GM12878 (cell line): ENCODE data around the gene LYSMD2. TPM values are rescaled to one million over a fixed set of nuclear protein-coding genes. Genes with fewer than 3 reads are reported as not detected.

Experiments
- ATAC-seq: fragments of 200-7000 bp; cut with Tn5 transposase; 3 replicates; pipeline ENCODE4 v1.9.1; 2020; ENCODE audit warnings: mild to moderate bottlenecking, moderate library complexity
- BruUV-seq: library from RNA; stranded (reverse); fragments of 400-500 nt; replicated peaks from 2 replicates; lab custom pipeline; 2021; lab: Mats Ljungman, UMichigan
- CTCF ChIA-PET: fragments of 300-600 bp; sonication (Branson Sonifier 250); formaldehyde crosslinking; extraction: SDS; loops from one replicate; lab custom pipeline; 2021; ENCODE audit warnings: inconsistent platforms; lab: Yijun Ruan, JAX
- POLR2A ChIA-PET: fragments of 350-600 bp; formaldehyde crosslinking; extraction: SDS; loops from one replicate; lab custom pipeline; 2021; ENCODE audit warnings: inconsistent platforms; lab: Charles Lee
- RAD21 ChIA-PET: fragments of 300-600 bp; sonication (Branson Sonifier 250); formaldehyde crosslinking; loops from one replicate; lab custom pipeline; 2023; ENCODE audit warnings: antibody characterized with exemption; ENCODE audit not compliant: unreplicated experiment; lab: Charles Lee
- SMC1A ChIA-PET: fragments of 300-600 bp; sonication (Branson Sonifier 250); formaldehyde crosslinking; loops from one replicate; lab custom pipeline; 2023; ENCODE audit not compliant: unreplicated experiment, uncharacterized antibody; lab: Charles Lee
- DNase-seq: peaks from one replicate; pipeline ENCODE4 v3.0.0-alpha.2; 2011; ENCODE audit warnings: low read depth, low spot score
- FAIRE-seq: peaks from 3 replicates; lab custom pipeline; 2011; peaks lifted over from hg19 to GRCh38; lab: Jason Lieb, UNC
- H2AFZ ChIP-seq: 2 replicates; pipeline ENCODE4 v1.6.0; 2011; ENCODE audit warnings: low read depth, low read length, control low read depth; ENCODE audit not compliant: control insufficient read depth
- H3K27ac ChIP-seq: 2 replicates; pipeline ENCODE4 v1.5.1; 2011; ENCODE audit warnings: control low read depth; ENCODE audit not compliant: control insufficient read depth, insufficient read depth
- H3K27me3 ChIP-seq, 2 experiments: replicated peaks in 1 of 2; 2 replicates each; pipeline versions ENCODE4 v1.6.0 to v1.6.1; 2011; ENCODE audit warnings: low read length in 1 of 2; ENCODE audit not compliant: control insufficient read depth in 2 of 2, insufficient read depth in 2 of 2
- H3K36me3 ChIP-seq, 2 experiments: 2 replicates each; pipeline ENCODE4 v1.5.1; 2011; ENCODE audit warnings: low read length in 1 of 2; ENCODE audit not compliant: control insufficient read depth in 2 of 2, insufficient read depth in 2 of 2
- H3K4me1 ChIP-seq: 2 replicates; pipeline ENCODE4 v1.6.1; 2011; ENCODE audit warnings: mild to moderate bottlenecking, low read length, moderate library complexity, mixed read lengths; ENCODE audit not compliant: control insufficient read depth, insufficient read depth
- H3K4me2 ChIP-seq: 2 replicates; pipeline ENCODE4 v1.6.0; 2011; ENCODE audit warnings: control low read depth; ENCODE audit not compliant: control insufficient read depth, insufficient read depth
- H3K4me3 ChIP-seq: fragments of 200-600 bp; sonication (generic); 2 replicates; pipeline ENCODE4 v1.5.1; 2016
- H3K79me2 ChIP-seq: 2 replicates; pipeline ENCODE4 v1.6.0; 2011; ENCODE audit warnings: low read length; ENCODE audit not compliant: control insufficient read depth, insufficient read depth
- H3K9ac ChIP-seq: 2 replicates; pipeline ENCODE4 v1.8.0; 2011; ENCODE audit warnings: low read length, control low read depth, mixed read lengths; ENCODE audit not compliant: control insufficient read depth, insufficient read depth
- H3K9me3 ChIP-seq: replicated peaks from 3 replicates; pipeline ENCODE4 v1.5.1; 2011; ENCODE audit warnings: mild to moderate bottlenecking, low read length; ENCODE audit not compliant: control insufficient read depth, insufficient read depth
- H4K20me1 ChIP-seq: 2 replicates; pipeline ENCODE4 v1.6.0; 2011; ENCODE audit not compliant: control insufficient read depth, insufficient read depth
- BACH1 ChIP-seq: fragments of 450-650 bp; IDR thresholded peaks from 2 replicates; pipeline ENCODE4 v1.6.1; 2017; ENCODE audit warnings: mild to moderate bottlenecking, borderline replicate concordance
- CHD1 ChIP-seq: IDR thresholded peaks from 2 replicates; pipeline ENCODE4 v1.6.1; 2012; ENCODE audit warnings: low read depth, low read length, improper control_type of control experiment
- CHD2 ChIP-seq: IDR thresholded peaks from 2 replicates; pipeline ENCODE4 v1.6.1; 2011; ENCODE audit warnings: low read depth, low read length, improper control_type of control experiment, borderline replicate concordance
- MTA2 ChIP-seq: fragments of 450-650 bp; IDR thresholded peaks from 2 replicates; pipeline ENCODE4 v1.6.1; 2016; ENCODE audit warnings: low read depth, mild to moderate bottlenecking, moderate library complexity
- SIN3A ChIP-seq: IDR thresholded peaks from 2 replicates; pipeline ENCODE4 v1.6.1; 2012; ENCODE audit warnings: low read depth, low read length, improper control_type of control experiment
- STAT3 ChIP-seq: IDR thresholded peaks from 2 replicates; pipeline ENCODE4 v1.6.1; 2011; ENCODE audit warnings: low read depth, low read length, improper control_type of control experiment
- TCF7 ChIP-seq: IDR thresholded peaks from 2 replicates; pipeline ENCODE4 v1.6.1; 2014; ENCODE audit warnings: antibody characterized with exemption, borderline replicate concordance
- YBX1 ChIP-seq: fragments of 450-650 bp; IDR thresholded peaks from 2 replicates; pipeline ENCODE4 v1.6.1; 2016; ENCODE audit warnings: antibody characterized with exemption
- ZSCAN29 ChIP-seq: fragments of 450-650 bp; IDR thresholded peaks from 2 replicates; pipeline ENCODE4 v1.6.1; 2017; ENCODE audit warnings: mild to moderate bottlenecking, moderate library complexity
- ZZZ3 ChIP-seq: IDR thresholded peaks from 2 replicates; pipeline ENCODE4 v1.6.1; 2011; ENCODE audit warnings: low read depth; ENCODE audit not compliant: control insufficient read depth, insufficient read length
- WGBS: methylation state at CpG from one replicate; pipeline ENCODE4 v1.1.6; 2016; ENCODE audit warnings: low lambda C conversion rate; ENCODE audit not compliant: insufficient replicate concordance, insufficient coverage; ENCODE audit errors: missing lambda C conversion rate; 5-methylcytosine and 5-hydroxymethylcytosine counted together
- in situ Hi-C: fragments of 300-500 bp; cut with MboI; formaldehyde crosslinking; loops from 9 replicates; pipeline ENCODE4 v1.14.3; 2018; ENCODE audit warnings: mixed read lengths
- intact Hi-C: fragments of 100-400 bp; cut with micrococcal nuclease; formaldehyde crosslinking; loops from one replicate; pipeline ENCODE4 v1.14.2; 2022; ENCODE audit not compliant: unreplicated experiment
- polyA plus RNA-seq, 11 experiments: library from polyadenylated mRNA; depleted of rRNA in 4 of 11; unstranded in 6 of 11; stranded (reverse) in 5 of 11; fragments of >200 nt; fragmentation: Nextera tagmentation in 4 of 11; fragmentation: Illumina TruSeq in 1 of 11; extraction: Ambion mirVana in 4 of 11; extraction: Trizol in 1 of 11; gene quantifications; 1 replicate in 1 of 11; 2 replicates in 10 of 11; pipeline versions ENCODE4 v1.2.1 to v1.2.3, GENCODE V29; 2011 to 2016; ENCODE audit warnings: inconsistent platforms in 2 of 11, missing spikeins in 2 of 11, low read depth in 1 of 11
- total RNA-seq, 4 experiments: library from RNA; depleted of rRNA in 3 of 4; stranded (reverse); fragments of >200 nt in 3 of 4; fragmentation: Illumina TruSeq in 1 of 4; extraction: Trizol in 1 of 4; gene quantifications; 2 replicates each; pipeline versions ENCODE4 v1.2.1 to v1.2.3, GENCODE V29; 2013 to 2021
- TF ChIP-seq, protein P1 (sequence below): IDR thresholded peaks from 2 replicates; pipeline ENCODE4 v1.6.1; 2012; ENCODE audit warnings: low read depth, low read length, improper control_type of control experiment
- TF ChIP-seq, protein P2 (sequence below): IDR thresholded peaks from 2 replicates; pipeline ENCODE4 v1.6.1; 2012; ENCODE audit warnings: low read depth, low read length, improper control_type of control experiment
- TF ChIP-seq, protein P3 (sequence below): fragments of 450-650 bp; IDR thresholded peaks from 2 replicates; pipeline ENCODE4 v1.6.1; 2017; ENCODE audit warnings: low read depth, mild to moderate bottlenecking, moderate library complexity
- TF ChIP-seq, protein P4 (sequence below): IDR thresholded peaks from 2 replicates; pipeline ENCODE4 v1.6.1; 2011; ENCODE audit warnings: mild to moderate bottlenecking, low read depth, low read length, moderate library complexity; ENCODE audit not compliant: insufficient replicate concordance

The LYSMD2 gene
- total and polyA plus RNA-seq, 10 of the 15 experiments (the other 5 are each of a cell fraction or from before 2014, with no cell fraction given): 30.5 to 61.3 (median 45.4) TPM

DNA sequence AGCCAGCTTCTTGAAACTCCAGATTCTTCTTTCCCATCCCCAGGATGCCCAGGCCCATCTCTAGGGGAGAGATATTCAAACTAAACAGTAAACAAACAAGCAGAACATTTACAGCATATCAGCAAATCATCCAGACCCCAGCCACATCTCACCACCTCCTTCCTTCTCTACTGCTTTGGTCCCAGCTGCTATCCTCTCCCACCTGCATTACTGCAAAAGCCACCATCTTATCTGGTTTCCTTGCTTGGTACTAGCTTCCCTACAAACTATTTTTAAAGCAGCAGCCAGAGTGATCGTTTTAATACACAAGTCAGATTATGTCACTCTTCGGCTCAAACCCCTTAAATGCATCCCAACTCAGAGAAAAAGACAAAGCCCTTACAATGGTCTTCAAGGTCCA, 4.8 kb downstream of the LYSMD2 start:
- Histone ChIP-seq H3K36me3 (peaks cover 0 to 7% of the 10 kb centered on the region in 2 experiments; a peak in 1 of 4 replicates), H3K9ac (peak overlapping the region; percentile 45), H3K4me2 (peak overlapping the region; percentile 84), H3K4me1 (peaks cover 51% of the 10 kb centered on the region), H3K4me3 (peak overlapping the region; percentile 40; the same call in 1 of the 2 replicates), H4K20me1 (no peaks in the 10 kb centered on the region), H3K27me3 (no peaks in the 10 kb centered on the region), H3K27ac (peak overlapping the region; percentile 94), H2AFZ (no peak overlapping the region), H3K9me3 (no peaks in the 10 kb centered on the region), H3K79me2 (peaks cover 89% of the 10 kb centered on the region)
- DNase-seq: no peak
- ChIA-PET CTCF (interaction anchor here (1.2 to 10.1 kb wide), 6 partner anchors 42 to 495 kb away, joined by 3 to 136 read pairs (median 6); no protein-coding TSS in a partner anchor), RAD21 (interaction anchor here (0.6 to 4.6 kb wide), 7 partner anchors 44 to 666 kb away, joined by 3 to 29 read pairs (median 4); partner anchors contain the start of gene DMXL2), SMC1A (interaction anchor here (1.0 to 7.0 kb wide), 8 partner anchors 44 to 488 kb away, joined by 3 to 52 read pairs (median 6); partner anchors contain the start of gene DMXL2), POLR2A (interaction anchor here (0.8 to 1.0 kb wide), 3 partner anchors 25 to 111 kb away, joined by 3 to 5 read pairs (median 3); partner anchors contain the start of gene DMXL2)
- TF ChIP-seq BACH1 (no peak), TCF7 (no peak), SIN3A (no peak), ZZZ3 (no peak), ZSCAN29 (no peak), CHD1 (no peak), MTA2 (no peak), STAT3 (no peak), CHD2 (no peak), YBX1 (no peak)
- TF ChIP-seq, protein P1, sequence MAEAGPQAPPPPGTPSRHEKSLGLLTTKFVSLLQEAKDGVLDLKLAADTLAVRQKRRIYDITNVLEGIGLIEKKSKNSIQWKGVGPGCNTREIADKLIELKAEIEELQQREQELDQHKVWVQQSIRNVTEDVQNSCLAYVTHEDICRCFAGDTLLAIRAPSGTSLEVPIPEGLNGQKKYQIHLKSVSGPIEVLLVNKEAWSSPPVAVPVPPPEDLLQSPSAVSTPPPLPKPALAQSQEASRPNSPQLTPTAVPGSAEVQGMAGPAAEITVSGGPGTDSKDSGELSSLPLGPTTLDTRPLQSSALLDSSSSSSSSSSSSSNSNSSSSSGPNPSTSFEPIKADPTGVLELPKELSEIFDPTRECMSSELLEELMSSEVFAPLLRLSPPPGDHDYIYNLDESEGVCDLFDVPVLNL: no peak
- TF ChIP-seq, protein P2, sequence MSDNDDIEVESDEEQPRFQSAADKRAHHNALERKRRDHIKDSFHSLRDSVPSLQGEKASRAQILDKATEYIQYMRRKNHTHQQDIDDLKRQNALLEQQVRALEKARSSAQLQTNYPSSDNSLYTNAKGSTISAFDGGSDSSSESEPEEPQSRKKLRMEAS: no peak
- TF ChIP-seq, protein P3, sequence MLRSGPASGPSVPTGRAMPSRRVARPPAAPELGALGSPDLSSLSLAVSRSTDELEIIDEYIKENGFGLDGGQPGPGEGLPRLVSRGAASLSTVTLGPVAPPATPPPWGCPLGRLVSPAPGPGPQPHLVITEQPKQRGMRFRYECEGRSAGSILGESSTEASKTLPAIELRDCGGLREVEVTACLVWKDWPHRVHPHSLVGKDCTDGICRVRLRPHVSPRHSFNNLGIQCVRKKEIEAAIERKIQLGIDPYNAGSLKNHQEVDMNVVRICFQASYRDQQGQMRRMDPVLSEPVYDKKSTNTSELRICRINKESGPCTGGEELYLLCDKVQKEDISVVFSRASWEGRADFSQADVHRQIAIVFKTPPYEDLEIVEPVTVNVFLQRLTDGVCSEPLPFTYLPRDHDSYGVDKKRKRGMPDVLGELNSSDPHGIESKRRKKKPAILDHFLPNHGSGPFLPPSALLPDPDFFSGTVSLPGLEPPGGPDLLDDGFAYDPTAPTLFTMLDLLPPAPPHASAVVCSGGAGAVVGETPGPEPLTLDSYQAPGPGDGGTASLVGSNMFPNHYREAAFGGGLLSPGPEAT: no peak
- TF ChIP-seq, protein P4, sequence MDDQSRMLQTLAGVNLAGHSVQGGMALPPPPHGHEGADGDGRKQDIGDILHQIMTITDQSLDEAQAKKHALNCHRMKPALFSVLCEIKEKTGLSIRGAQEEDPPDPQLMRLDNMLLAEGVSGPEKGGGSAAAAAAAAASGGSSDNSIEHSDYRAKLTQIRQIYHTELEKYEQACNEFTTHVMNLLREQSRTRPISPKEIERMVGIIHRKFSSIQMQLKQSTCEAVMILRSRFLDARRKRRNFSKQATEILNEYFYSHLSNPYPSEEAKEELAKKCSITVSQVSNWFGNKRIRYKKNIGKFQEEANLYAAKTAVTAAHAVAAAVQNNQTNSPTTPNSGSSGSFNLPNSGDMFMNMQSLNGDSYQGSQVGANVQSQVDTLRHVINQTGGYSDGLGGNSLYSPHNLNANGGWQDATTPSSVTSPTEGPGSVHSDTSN: no peak
- WGBS: 43% methylated on average over 2 of the region's 2 CpGs
- ATAC-seq: no peak
- FAIRE-seq: no peak
- intact Hi-C loops: loop anchor here (2.0 to 10.0 kb wide), 3 partner anchors 20 to 372 kb away; partner anchors contain the start of gene DMXL2
- in situ Hi-C loops: no loop called here
- BruUV-seq: no TSS peak
